ENCODE measurements around the gene CUL2.

DNA sequence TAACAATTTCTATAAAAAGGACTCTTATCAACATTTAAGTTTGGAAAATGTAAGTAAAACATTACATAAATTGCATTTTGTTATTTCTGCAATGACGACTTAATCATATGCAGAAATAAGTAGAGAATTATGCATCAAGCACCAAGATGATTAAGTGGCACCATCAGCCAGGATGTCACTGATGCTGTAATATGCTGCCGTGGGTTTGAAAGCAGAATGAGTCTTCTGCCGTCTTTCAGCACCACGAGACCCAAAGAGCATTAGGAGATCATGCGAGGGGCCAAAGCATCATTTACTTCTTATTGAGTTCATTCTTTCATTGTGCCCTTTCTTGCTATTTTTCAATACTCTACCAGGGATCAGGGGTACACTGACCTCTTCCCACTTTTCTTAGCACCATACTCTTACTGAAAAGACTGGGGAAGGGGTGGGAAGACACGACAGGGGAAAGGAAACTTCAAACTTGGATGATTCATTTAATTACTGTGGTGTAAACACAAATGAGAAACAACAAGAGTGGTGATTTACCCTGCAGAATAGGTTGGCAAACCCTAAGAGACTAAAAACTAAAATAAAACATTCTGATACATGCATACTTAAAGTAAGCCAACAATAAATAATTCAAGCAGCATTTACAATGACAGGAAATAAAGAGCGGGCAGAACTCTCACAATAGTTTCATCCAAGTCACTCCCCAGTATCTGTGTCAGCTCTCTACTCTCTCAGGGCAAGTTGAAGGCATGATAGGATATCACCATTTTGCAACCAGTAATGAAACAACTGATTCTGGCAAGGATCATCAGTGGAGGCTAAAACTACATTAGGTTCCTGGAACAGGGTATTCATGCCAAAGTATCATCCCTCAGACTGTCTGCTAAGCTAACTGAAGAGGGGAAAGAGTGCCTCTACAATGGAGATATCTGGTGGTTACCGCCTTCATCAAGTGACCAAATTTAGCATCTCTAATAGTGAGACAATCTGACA, 70.8 kb downstream of the CUL2 start:
- TF ChIP-seq, protein P1, sequence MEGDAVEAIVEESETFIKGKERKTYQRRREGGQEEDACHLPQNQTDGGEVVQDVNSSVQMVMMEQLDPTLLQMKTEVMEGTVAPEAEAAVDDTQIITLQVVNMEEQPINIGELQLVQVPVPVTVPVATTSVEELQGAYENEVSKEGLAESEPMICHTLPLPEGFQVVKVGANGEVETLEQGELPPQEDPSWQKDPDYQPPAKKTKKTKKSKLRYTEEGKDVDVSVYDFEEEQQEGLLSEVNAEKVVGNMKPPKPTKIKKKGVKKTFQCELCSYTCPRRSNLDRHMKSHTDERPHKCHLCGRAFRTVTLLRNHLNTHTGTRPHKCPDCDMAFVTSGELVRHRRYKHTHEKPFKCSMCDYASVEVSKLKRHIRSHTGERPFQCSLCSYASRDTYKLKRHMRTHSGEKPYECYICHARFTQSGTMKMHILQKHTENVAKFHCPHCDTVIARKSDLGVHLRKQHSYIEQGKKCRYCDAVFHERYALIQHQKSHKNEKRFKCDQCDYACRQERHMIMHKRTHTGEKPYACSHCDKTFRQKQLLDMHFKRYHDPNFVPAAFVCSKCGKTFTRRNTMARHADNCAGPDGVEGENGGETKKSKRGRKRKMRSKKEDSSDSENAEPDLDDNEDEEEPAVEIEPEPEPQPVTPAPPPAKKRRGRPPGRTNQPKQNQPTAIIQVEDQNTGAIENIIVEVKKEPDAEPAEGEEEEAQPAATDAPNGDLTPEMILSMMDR (IDR thresholded peaks at IDR 0.05): no peak
- TF ChIP-seq POLR2A (IDR thresholded peaks at IDR 0.05) (no peak), EP300 (IDR thresholded peaks at IDR 0.05) (no peak), POLR2AphosphoS5 (IDR thresholded peaks at IDR 0.05) (no peak)
